HEK293T (cell line): ENCODE measurements around the gene PTPRA.

Experiments
- CTCF ChIA-PET: fragments of 350-600 bp; formaldehyde crosslinking; extraction: SDS; loops from one replicate; lab custom pipeline; 2021; ENCODE audit warnings: antibody characterized with exemption, inconsistent platforms; lab: Yijun Ruan, JAX
- POLR2A ChIA-PET: fragments of 350-600 bp; formaldehyde crosslinking; extraction: SDS; loops from one replicate; lab custom pipeline; 2020; ENCODE audit warnings: antibody characterized with exemption, inconsistent platforms; lab: Yijun Ruan, JAX
- DNase-seq: peaks from one replicate; pipeline ENCODE4 v3.0.0; 2012; ENCODE audit warnings: mixed read lengths; ENCODE audit errors: extremely low spot score
- ARNT ChIP-seq: fragments of 450-650 bp; IDR thresholded peaks from 2 replicates; pipeline ENCODE4 v1.6.1; 2017; ENCODE audit warnings: mild to moderate bottlenecking
- BHLHE40 ChIP-seq: fragments of 450-650 bp; IDR thresholded peaks from 2 replicates; pipeline ENCODE4 v1.6.1; 2016; ENCODE audit warnings: mild to moderate bottlenecking, moderate library complexity, borderline replicate concordance
- CTBP1 ChIP-seq: fragments of 450-650 bp; IDR thresholded peaks from 2 replicates; pipeline ENCODE4 v1.6.1; 2016; ENCODE audit warnings: borderline replicate concordance
- ELF4 ChIP-seq: fragments of 450-650 bp; IDR thresholded peaks from 2 replicates; pipeline ENCODE4 v1.6.1; 2017; ENCODE audit warnings: antibody characterized with exemption
- FOXA1 ChIP-seq: fragments of 450-650 bp; IDR thresholded peaks from 2 replicates; pipeline ENCODE4 v1.6.1; 2016; ENCODE audit warnings: mild to moderate bottlenecking
- FOXK2 ChIP-seq: fragments of 450-650 bp; IDR thresholded peaks from 2 replicates; pipeline ENCODE4 v1.6.1; 2016; ENCODE audit warnings: mild to moderate bottlenecking
- FOXM1 ChIP-seq: fragments of 450-650 bp; IDR thresholded peaks from 2 replicates; pipeline ENCODE4 v1.6.1; 2017; ENCODE audit warnings: mild to moderate bottlenecking, borderline replicate concordance
- HDGF ChIP-seq: fragments of 450-650 bp; IDR thresholded peaks from 2 replicates; pipeline ENCODE4 v1.6.1; 2017; ENCODE audit warnings: antibody characterized with exemption, borderline replicate concordance
- L3MBTL2 ChIP-seq: fragments of 450-650 bp; conservative IDR thresholded peaks from 2 replicates; pipeline ENCODE4 v1.6.1; 2016; ENCODE audit warnings: mild to moderate bottlenecking
- LEF1 ChIP-seq: fragments of 450-650 bp; IDR thresholded peaks from 2 replicates; pipeline ENCODE4 v1.6.1; 2017; ENCODE audit warnings: mild to moderate bottlenecking, borderline replicate concordance
- NFRKB ChIP-seq: fragments of 450-650 bp; IDR thresholded peaks from 2 replicates; pipeline ENCODE4 v1.6.1; 2016; ENCODE audit warnings: mild to moderate bottlenecking, moderate library complexity
- PKNOX1 ChIP-seq: fragments of 450-650 bp; IDR thresholded peaks from 2 replicates; pipeline ENCODE4 v1.6.1; 2016
- SP1 ChIP-seq: fragments of 450-650 bp; IDR thresholded peaks from 2 replicates; pipeline ENCODE4 v1.6.1; 2017
- SUZ12 ChIP-seq: fragments of 450-650 bp; IDR thresholded peaks from 2 replicates; pipeline ENCODE4 v1.6.1; 2016; ENCODE audit warnings: mild to moderate bottlenecking
- TARDBP ChIP-seq: fragments of 450-650 bp; IDR thresholded peaks from 2 replicates; pipeline ENCODE4 v1.6.1; 2016
- ZNF384 ChIP-seq: fragments of 450-650 bp; IDR thresholded peaks from 2 replicates; pipeline ENCODE4 v1.6.1; 2016

PTPRA gene

GRCh38 chr20:2902291-2902690, 29.0 kb downstream of the PTPRA start:
- TF ChIP-seq TARDBP, result no peak
- no peak for TF ChIP-seq FOXA1
- no peak for TF ChIP-seq PKNOX1
- no peak for TF ChIP-seq FOXM1
- no peak for TF ChIP-seq LEF1
- TF ChIP-seq L3MBTL2, result no peak
- no peak for TF ChIP-seq ARNT
- TF ChIP-seq HDGF, result no peak
- TF ChIP-seq ZNF384, result no peak
- TF ChIP-seq NFRKB, result no peak
- TF ChIP-seq ELF4, result no peak
- no peak for TF ChIP-seq FOXK2
- no peak for TF ChIP-seq SUZ12
- ChIA-PET POLR2A (no interaction called here), CTCF (no interaction called here)
- DNase-seq, result no peak

GRCh38 chr20:2902818-2903217, 29.5 kb downstream of the PTPRA start:
- POLR2A ChIA-PET, result no interaction called here
- no peak for DNase-seq
- no peak for TF ChIP-seq ARNT
- TF ChIP-seq ZNF384, result no peak
- no peak for TF ChIP-seq CTBP1
- CTCF ChIA-PET, result no interaction called here

- TF ChIP-seq SUZ12 (no peak), LEF1 (no peak), ELF4 (no peak), ZNF384 (no peak), PKNOX1 (no peak), L3MBTL2 (no peak), TARDBP (no peak), BHLHE40 (no peak), FOXK2 (no peak), FOXA1 (no peak), NFRKB (no peak), ARNT (no peak), CTBP1 (no peak), SP1 (no peak), HDGF (no peak), FOXM1 (no peak)
- POLR2A ChIA-PET, result interaction anchor here (0.6 kb wide), 1 partner anchor 1554 kb away, joined by 3 read pairs; no protein-coding TSS in a partner anchor
- DNase-seq, result no peak
- CTCF ChIA-PET, result no interaction called here
Measured at GRCh38 chr20:2903686-2904085, 30.4 kb downstream of the PTPRA start.

- POLR2A ChIA-PET, result no interaction called here
- DNase-seq, result no peak
- CTCF ChIA-PET, result interaction anchor here (0.5 kb wide), 1 partner anchor 90 kb away, joined by 3 read pairs; no protein-coding TSS in a partner anchor
Measured at GRCh38 chr20:2907519-2907918, 34.2 kb downstream of the PTPRA start.

GRCh38 chr20:2909953-2910352, 36.7 kb downstream of the PTPRA start:
- no peak for DNase-seq
- ChIA-PET POLR2A (no interaction called here), CTCF (no interaction called here)
- no peak for TF ChIP-seq FOXK2
- TF ChIP-seq ZNF384, result no peak
- TF ChIP-seq NFRKB, result no peak

More at GRCh38 chr20:2907519-2907918, 34.2 kb downstream of the PTPRA start:
- TF ChIP-seq CTBP1 (no peak), ELF4 (no peak), FOXK2 (no peak), PKNOX1 (no peak), TARDBP (no peak), ZNF384 (no peak), FOXM1 (no peak), L3MBTL2 (no peak), FOXA1 (no peak), ARNT (no peak), NFRKB (no peak), SUZ12 (no peak)

- no peak for DNase-seq
- ChIA-PET POLR2A (no interaction called here), CTCF (no interaction called here)
- no peak for TF ChIP-seq L3MBTL2
- TF ChIP-seq ZNF384, result no peak
- TF ChIP-seq FOXM1, result no peak
- TF ChIP-seq NFRKB, result no peak
- TF ChIP-seq HDGF, result no peak
- no peak for TF ChIP-seq TARDBP
- TF ChIP-seq SUZ12, result no peak
- TF ChIP-seq FOXK2, result no peak
- TF ChIP-seq CTBP1, result no peak
- TF ChIP-seq ELF4, result no peak
- TF ChIP-seq ARNT, result no peak
- TF ChIP-seq BHLHE40, result no peak
Measured at GRCh38 chr20:2911200-2911599, 37.9 kb downstream of the PTPRA start.

GRCh38 chr20:2914160-2914559, 40.9 kb downstream of the PTPRA start:
- ChIA-PET POLR2A (no interaction called here), CTCF (interaction anchor here (0.7 to 1.0 kb wide), 2 partner anchors 84 to 87 kb away, joined by 3 read pairs; no protein-coding TSS in a partner anchor)
- no peak for DNase-seq
- no peak for TF ChIP-seq LEF1
- no peak for TF ChIP-seq ELF4
- no peak for TF ChIP-seq ZNF384
- no peak for TF ChIP-seq FOXA1
- TF ChIP-seq FOXM1, result no peak
- no peak for TF ChIP-seq L3MBTL2
- no peak for TF ChIP-seq PKNOX1
- TF ChIP-seq HDGF, result no peak
- no peak for TF ChIP-seq NFRKB
- TF ChIP-seq ARNT, result no peak
- no peak for TF ChIP-seq SUZ12
- TF ChIP-seq TARDBP, result no peak
- no peak for TF ChIP-seq SP1
- no peak for TF ChIP-seq BHLHE40
- no peak for TF ChIP-seq FOXK2
- no peak for TF ChIP-seq CTBP1
